Caco-2 (cell line): ENCODE measurements around the gene YWHAQ. TPM values are rescaled to one million over a fixed set of nuclear protein-coding genes. Genes with fewer than 3 reads are reported as not detected.
A peak's percentile ranks its signal among the peaks of the same experiment; 100 is the strongest.
"Not testable (repeated sequence)": the region's sequence is repeated elsewhere in the genome, so short reads cannot be mapped to it uniquely, and the experiment has no call there.

Source experiments
- BruUV-seq: library from RNA; stranded (reverse); fragments of 400-500 nt; replicated peaks from 2 replicates; lab custom pipeline; 2021; lab: Mats Ljungman, UMichigan
- CTCF ChIA-PET: fragments of 300-600 bp; sonication (Branson Sonifier 250); formaldehyde crosslinking; loops from one replicate; lab custom pipeline; 2022; ENCODE audit warnings: antibody characterized with exemption; lab: Charles Lee
- POLR2A ChIA-PET: fragments of 300-600 bp; sonication (Branson Sonifier 250); formaldehyde crosslinking; loops from one replicate; lab custom pipeline; 2022; ENCODE audit warnings: antibody characterized with exemption; lab: Charles Lee
- DNase-seq, 2 experiments: peaks; one replicate each; pipeline versions ENCODE4 v3.0.0 to v3.0.0-alpha.2; 2020 to 2022
- H3K27me3 ChIP-seq: replicated peaks from 2 replicates; pipeline ENCODE4 v1.6.0; 2011; ENCODE audit warnings: low read length; ENCODE audit not compliant: control insufficient read depth, insufficient read depth
- H3K36me3 ChIP-seq: 2 replicates; pipeline ENCODE4 v1.5.1; 2011; ENCODE audit warnings: low read length; ENCODE audit not compliant: control insufficient read depth, insufficient read depth
- H3K4me1 ChIP-seq: fragments of 250-450 bp; sonication (Bioruptor Pico); 2 replicates; pipeline ENCODE4 v1.5.1; 2020; ENCODE audit warnings: mild to moderate bottlenecking
- H3K4me3 ChIP-seq: 2 replicates; pipeline ENCODE4 v1.5.1; 2011; ENCODE audit warnings: low read depth, mild to moderate bottlenecking, control low read depth, low read length
- H3K9me3 ChIP-seq: fragments of 250-450 bp; sonication (Bioruptor Pico); 2 replicates; pipeline ENCODE4 v1.5.1; 2020; ENCODE audit warnings: mild to moderate bottlenecking, moderate library complexity
- H3K27ac Mint-ChIP-seq: one replicate; pipeline ENCODE4 v1.8.0; 2022; ENCODE audit warnings: mixed read lengths; ENCODE audit not compliant: unreplicated experiment
- H3K27me3 Mint-ChIP-seq: one replicate; pipeline ENCODE4 v1.8.0; 2022; ENCODE audit warnings: mixed read lengths; ENCODE audit not compliant: insufficient read depth, unreplicated experiment
- H3K36me3 Mint-ChIP-seq: one replicate; pipeline ENCODE4 v1.8.0; 2022; ENCODE audit warnings: mild to moderate bottlenecking, mixed read lengths; ENCODE audit not compliant: insufficient read depth, unreplicated experiment
- H3K4me1 Mint-ChIP-seq: one replicate; pipeline ENCODE4 v1.8.0; 2022; ENCODE audit warnings: low read depth, mixed read lengths; ENCODE audit not compliant: unreplicated experiment
- H3K4me3 Mint-ChIP-seq: one replicate; pipeline ENCODE4 v1.8.0; 2022; ENCODE audit warnings: mild to moderate bottlenecking, moderate library complexity, mixed read lengths; ENCODE audit not compliant: unreplicated experiment
- H3K9me3 Mint-ChIP-seq: one replicate; pipeline ENCODE4 v1.8.0; 2022; ENCODE audit warnings: mixed read lengths; ENCODE audit not compliant: unreplicated experiment
- intact Hi-C: fragments of 100-400 bp; cut with micrococcal nuclease; formaldehyde crosslinking; loops from one replicate; pipeline ENCODE4 v1.10.0; 2022; ENCODE audit not compliant: unreplicated experiment
- total RNA-seq: library from RNA; stranded (reverse); gene quantifications from 2 replicates; pipeline ENCODE4 v1.2.3, GENCODE V29; 2022
- TF ChIP-seq, protein P1 (sequence below), 2 experiments: fragments of 200-600 bp in 1 of 2; IDR thresholded peaks; 1 replicate in 1 of 2; 2 replicates in 1 of 2; pipeline versions ENCODE4 v1.5.1 to v1.8.0; 2011 to 2022; ENCODE audit warnings: antibody characterized with exemption in 1 of 2, control low read depth in 1 of 2, inconsistent platforms in 1 of 2, low read depth in 1 of 2, low read length in 1 of 2, mild to moderate bottlenecking in 1 of 2, moderate library complexity in 1 of 2; ENCODE audit not compliant: insufficient read depth in 1 of 2, severe bottlenecking in 1 of 2, unreplicated experiment in 1 of 2

Gene YWHAQ
- total RNA-seq, 1 experiment from 2014 or later = 344 TPM

DNA sequence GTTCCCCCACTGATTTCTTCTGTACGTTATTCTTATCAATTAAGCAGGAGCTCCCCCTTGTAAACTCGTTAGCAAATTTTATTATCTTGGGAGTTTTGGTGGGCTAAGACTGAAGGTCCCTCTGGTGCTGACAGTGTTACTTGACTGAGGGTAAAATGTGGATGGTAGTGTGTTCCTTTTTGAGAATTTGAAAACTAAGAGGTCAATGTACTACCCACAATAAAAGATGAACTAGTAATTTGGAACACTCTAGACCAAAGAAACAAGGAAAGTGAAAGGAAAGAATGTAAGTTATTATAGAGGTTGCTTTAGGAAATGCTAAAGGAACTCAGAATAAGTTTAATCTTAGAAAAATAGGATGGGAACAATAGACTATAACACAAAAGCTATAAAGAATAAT lies 35.1 kb downstream of the YWHAQ start:
- BruUV-seq = no TSS peak
- CTCF ChIA-PET = no interaction called here
- Histone ChIP-seq H3K27me3 (no peaks in the 10 kb centered on the region), H3K9me3 (no peaks in the 10 kb centered on the region; the same call in 1 of the 2 replicates), H3K4me1 (no peaks in the 10 kb centered on the region), H3K4me3 (no peak overlapping the region), H3K36me3 (no peaks in the 10 kb centered on the region)
- DNase-seq = no peak
- H3K9me3 Mint-ChIP-seq = peaks cover 10% of the 10 kb centered on the region
- H3K27me3 Mint-ChIP-seq = no peaks in the 10 kb centered on the region
- peaks cover 64% of the 10 kb centered on the region for H3K36me3 Mint-ChIP-seq
- TF ChIP-seq, protein P1, sequence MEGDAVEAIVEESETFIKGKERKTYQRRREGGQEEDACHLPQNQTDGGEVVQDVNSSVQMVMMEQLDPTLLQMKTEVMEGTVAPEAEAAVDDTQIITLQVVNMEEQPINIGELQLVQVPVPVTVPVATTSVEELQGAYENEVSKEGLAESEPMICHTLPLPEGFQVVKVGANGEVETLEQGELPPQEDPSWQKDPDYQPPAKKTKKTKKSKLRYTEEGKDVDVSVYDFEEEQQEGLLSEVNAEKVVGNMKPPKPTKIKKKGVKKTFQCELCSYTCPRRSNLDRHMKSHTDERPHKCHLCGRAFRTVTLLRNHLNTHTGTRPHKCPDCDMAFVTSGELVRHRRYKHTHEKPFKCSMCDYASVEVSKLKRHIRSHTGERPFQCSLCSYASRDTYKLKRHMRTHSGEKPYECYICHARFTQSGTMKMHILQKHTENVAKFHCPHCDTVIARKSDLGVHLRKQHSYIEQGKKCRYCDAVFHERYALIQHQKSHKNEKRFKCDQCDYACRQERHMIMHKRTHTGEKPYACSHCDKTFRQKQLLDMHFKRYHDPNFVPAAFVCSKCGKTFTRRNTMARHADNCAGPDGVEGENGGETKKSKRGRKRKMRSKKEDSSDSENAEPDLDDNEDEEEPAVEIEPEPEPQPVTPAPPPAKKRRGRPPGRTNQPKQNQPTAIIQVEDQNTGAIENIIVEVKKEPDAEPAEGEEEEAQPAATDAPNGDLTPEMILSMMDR (IDR thresholded peaks at IDR 0.05; ENCODE audit: insufficient read depth in 1 of 2, low read depth in 1 of 2, low read length in 1 of 2, severe bottlenecking in 1 of 2, unreplicated experiment in 1 of 2) = no peak
- POLR2A ChIA-PET = interaction anchor here (0.5 kb wide), 1 partner anchor 73 kb away, joined by 5 read pairs; no protein-coding TSS in a partner anchor
- peaks cover 19% of the 10 kb centered on the region for H3K4me1 Mint-ChIP-seq
- intact Hi-C loops = no loop called here
- H3K4me3 Mint-ChIP-seq = no peak overlapping the region
- H3K27ac Mint-ChIP-seq = no peak overlapping the region

DNA sequence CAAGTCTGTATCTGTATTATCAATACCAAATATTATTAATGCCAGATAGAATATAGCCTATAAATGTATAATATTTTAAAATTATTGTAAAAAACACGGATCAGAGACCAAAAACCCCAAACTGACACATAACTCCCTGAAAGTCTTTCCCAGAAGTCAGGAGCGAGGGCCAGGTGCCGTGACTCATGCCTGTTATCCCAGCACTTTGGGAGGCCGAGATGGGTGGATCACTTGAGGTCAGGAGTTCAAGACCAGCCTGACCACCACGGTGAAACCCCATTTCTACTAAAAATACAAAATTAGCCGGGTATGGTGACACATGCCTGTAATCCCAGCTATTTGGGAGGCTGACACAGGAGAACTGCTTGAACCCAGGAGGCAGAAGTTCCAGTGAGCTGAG lies 35.5 kb downstream of the YWHAQ start:
- H3K36me3 ChIP-seq, BruUV-seq, H3K27me3 ChIP-seq, H3K27me3 Mint-ChIP-seq, H3K4me3 ChIP-seq, intact Hi-C loops, H3K27ac Mint-ChIP-seq, H3K4me3 Mint-ChIP-seq, CTCF ChIA-PET, H3K9me3 ChIP-seq, H3K4me1 ChIP-seq, DNase-seq, POLR2A ChIA-PET: not testable (repeated sequence)
- Mint-ChIP-seq H3K9me3 (peaks cover 10% of the 10 kb centered on the region), H3K4me1 (peaks cover 19% of the 10 kb centered on the region), H3K36me3 (peaks cover 64% of the 10 kb centered on the region)

GRCh38 chr2:9594366-9595054 lies 36.3 kb downstream of the YWHAQ start:
- Histone ChIP-seq H3K9me3 (no peaks in the 10 kb centered on the region), H3K4me1 (no peaks in the 10 kb centered on the region), H3K4me3 (no peak overlapping the region), H3K27me3 (no peaks in the 10 kb centered on the region), H3K36me3 (no peaks in the 10 kb centered on the region)
- no peak for DNase-seq
- H3K4me3 Mint-ChIP-seq = no peak overlapping the region
- intact Hi-C loops = no loop called here
- no peaks in the 10 kb centered on the region for H3K27me3 Mint-ChIP-seq
- CTCF ChIA-PET = no interaction called here
- peaks cover 19% of the 10 kb centered on the region for H3K4me1 Mint-ChIP-seq
- H3K36me3 Mint-ChIP-seq = peaks cover 63% of the 10 kb centered on the region
- peak overlapping the region; percentile 20 for H3K27ac Mint-ChIP-seq
- TF ChIP-seq, protein P1 (IDR thresholded peaks at IDR 0.05; ENCODE audit: insufficient read depth in 1 of 2, low read depth in 1 of 2, low read length in 1 of 2, severe bottlenecking in 1 of 2, unreplicated experiment in 1 of 2) = no peak
- H3K9me3 Mint-ChIP-seq = peaks cover 3% of the 10 kb centered on the region
- POLR2A ChIA-PET = interaction anchor here (0.6 to 1.1 kb wide), 2 partner anchors 35 to 36 kb away, joined by 3 to 9 read pairs; no protein-coding TSS in a partner anchor
- no TSS peak for BruUV-seq
